IMR-90 (cell line): ENCODE data around the gene HDAC2. TPM values are rescaled to one million over a fixed set of nuclear protein-coding genes. Genes with fewer than 3 reads are reported as not detected.

Source experiments
- ATAC-seq: fragments of 200-7000 bp; cut with Tn5 transposase; 2 replicates; pipeline ENCODE4 v1.9.1; 2020; ENCODE audit warnings: low read depth, mild to moderate bottlenecking, moderate library complexity
- BruUV-seq: library from RNA; stranded (reverse); fragments of 400-500 nt; replicated peaks from 2 replicates; lab custom pipeline; 2021; lab: Mats Ljungman, UMichigan
- CTCF ChIA-PET: fragments of 300-600 bp; formaldehyde crosslinking; extraction: SDS; loops from one replicate; lab custom pipeline; 2021; ENCODE audit warnings: antibody characterized with exemption; lab: Yijun Ruan, JAX
- POLR2A ChIA-PET: fragments of 300-600 bp; sonication (Branson Sonifier 250); formaldehyde crosslinking; loops from one replicate; lab custom pipeline; 2022; ENCODE audit warnings: antibody characterized with exemption; ENCODE audit not compliant: unreplicated experiment; lab: Charles Lee
- DNase-seq: peaks from one replicate; pipeline ENCODE4 v3.0.0; 2013
- H2AFZ ChIP-seq: replicated peaks from 2 replicates; pipeline ENCODE3; 2013; ENCODE audit warnings: low read length, mild to moderate bottlenecking; ENCODE audit not compliant: poor library complexity
- H2AK5ac ChIP-seq: 2 replicates; pipeline ENCODE4 v1.6.1; 2013; ENCODE audit warnings: low read depth, low read length, inconsistent platforms
- H2AK9ac ChIP-seq: replicated peaks from 2 replicates; pipeline ENCODE3; 2013; ENCODE audit warnings: mild to moderate bottlenecking, low read depth, low read length, moderate library complexity; ENCODE audit not compliant: poor library complexity
- H2BK120ac ChIP-seq: 2 replicates; pipeline ENCODE4 v1.6.1; 2013; ENCODE audit warnings: low read depth, low read length, inconsistent platforms
- H2BK15ac ChIP-seq: 3 replicates; pipeline ENCODE4 v1.6.1; 2013; ENCODE audit warnings: low read depth, low read length, inconsistent platforms
- H2BK20ac ChIP-seq: 2 replicates; pipeline ENCODE4 v1.6.1; 2013; ENCODE audit warnings: low read depth, mild to moderate bottlenecking, inconsistent platforms, low read length, moderate library complexity
- H2BK5ac ChIP-seq: 2 replicates; pipeline ENCODE4 v1.6.1; 2013; ENCODE audit warnings: mild to moderate bottlenecking, low read depth, low read length, inconsistent platforms; ENCODE audit not compliant: poor library complexity, severe bottlenecking
- H3K14ac ChIP-seq: replicated peaks from 2 replicates; pipeline ENCODE4 v1.6.1; 2013; ENCODE audit warnings: low read depth, low read length, inconsistent platforms
- H3K18ac ChIP-seq: 2 replicates; pipeline ENCODE4 v1.6.1; 2013; ENCODE audit warnings: low read depth, low read length, control low read depth
- H3K23ac ChIP-seq: 2 replicates; pipeline ENCODE4 v1.6.1; 2013; ENCODE audit warnings: low read depth, low read length, inconsistent platforms
- H3K27ac ChIP-seq: 2 replicates; pipeline ENCODE4 v1.5.1; 2013; ENCODE audit warnings: mild to moderate bottlenecking, control low read depth, low read length; ENCODE audit not compliant: insufficient read depth
- H3K27me3 ChIP-seq: 2 replicates; pipeline ENCODE4 v1.6.1; 2013; ENCODE audit warnings: low read length; ENCODE audit not compliant: control insufficient read depth, insufficient read depth
- H3K36me3 ChIP-seq: 2 replicates; pipeline ENCODE4 v1.6.1; 2013; ENCODE audit warnings: low read length, mixed read lengths; ENCODE audit not compliant: control insufficient read depth, insufficient read depth
- H3K4ac ChIP-seq: 2 replicates; pipeline ENCODE4 v1.6.1; 2013; ENCODE audit warnings: low read depth, low read length, inconsistent platforms
- H3K4me1 ChIP-seq: 2 replicates; pipeline ENCODE4 v1.6.1; 2013; ENCODE audit warnings: low read length, mixed read lengths; ENCODE audit not compliant: control insufficient read depth, insufficient read depth
- H3K4me2 ChIP-seq: 2 replicates; pipeline ENCODE4 v1.6.1; 2013; ENCODE audit warnings: low read depth, mild to moderate bottlenecking, control low read depth, low read length, moderate library complexity
- H3K4me3 ChIP-seq: 2 replicates; pipeline ENCODE4 v1.5.1; 2013; ENCODE audit warnings: low read depth, mild to moderate bottlenecking, control low read depth, low read length, moderate library complexity; ENCODE audit not compliant: insufficient read depth
- H3K56ac ChIP-seq: 2 replicates; pipeline ENCODE4 v1.6.1; 2013; ENCODE audit warnings: low read length, inconsistent platforms; ENCODE audit not compliant: insufficient read depth; ENCODE audit errors: extremely low read depth
- H3K79me1 ChIP-seq, 2 experiments: 2 replicates each; pipeline ENCODE4 v1.6.1; 2013; ENCODE audit warnings: low read length in 2 of 2, inconsistent platforms in 1 of 2, low read depth in 1 of 2
- H3K9ac ChIP-seq: 2 replicates; pipeline ENCODE4 v1.6.1; 2013; ENCODE audit warnings: low read depth, low read length, control low read depth
- H3K9me1 ChIP-seq: 2 replicates; pipeline ENCODE4 v1.6.1; 2013; ENCODE audit warnings: low read length, inconsistent platforms; ENCODE audit not compliant: insufficient read depth
- H3K9me3 ChIP-seq: 2 replicates; pipeline ENCODE4 v1.6.1; 2013; ENCODE audit warnings: low read length; ENCODE audit not compliant: control insufficient read depth, insufficient read depth
- H4K20me1 ChIP-seq: 2 replicates; pipeline ENCODE4 v1.6.1; 2013; ENCODE audit warnings: low read length, inconsistent platforms; ENCODE audit not compliant: insufficient read depth
- H4K5ac ChIP-seq: 2 replicates; pipeline ENCODE4 v1.6.1; 2013; ENCODE audit warnings: mild to moderate bottlenecking, low read depth, low read length, control low read depth
- H4K8ac ChIP-seq, 2 experiments: 2 replicates each; pipeline ENCODE4 v1.6.1; 2013; ENCODE audit warnings: low read depth in 2 of 2, low read length in 2 of 2, control low read depth in 1 of 2, inconsistent platforms in 1 of 2
- H4K91ac ChIP-seq: 2 replicates; pipeline ENCODE4 v1.6.1; 2013; ENCODE audit warnings: low read depth, low read length, inconsistent platforms; ENCODE audit not compliant: insufficient read depth
- BHLHE40 ChIP-seq: fragments of 150-350 bp; IDR thresholded peaks from 2 replicates; pipeline ENCODE4 v1.6.1; 2016; ENCODE audit warnings: mild to moderate bottlenecking, low read depth, low read length
- CEBPB ChIP-seq: IDR thresholded peaks from 2 replicates; pipeline ENCODE4 v1.6.1; 2012; ENCODE audit warnings: low read depth, low read length, improper control_type of control experiment
- CHD1 ChIP-seq: IDR thresholded peaks from 2 replicates; pipeline ENCODE4 v1.6.1; 2012; ENCODE audit warnings: low read depth, low read length, improper control_type of control experiment
- CTCF ChIP-seq: conservative IDR thresholded peaks from 2 replicates; pipeline ENCODE4 v1.5.1; 2012; ENCODE audit warnings: mild to moderate bottlenecking, low read depth, low read length, improper control_type of control experiment
- ELK1 ChIP-seq: fragments of 150-350 bp; IDR thresholded peaks from 2 replicates; pipeline ENCODE4 v1.6.1; 2016; ENCODE audit warnings: low read depth, mild to moderate bottlenecking, low read length, moderate library complexity, borderline replicate concordance
- FOS ChIP-seq: fragments of 150-350 bp; IDR thresholded peaks from 2 replicates; pipeline ENCODE4 v1.6.1; 2016; ENCODE audit warnings: low read depth, low read length
- MAFK ChIP-seq: IDR thresholded peaks from 2 replicates; pipeline ENCODE4 v1.6.1; 2012; ENCODE audit warnings: low read depth, low read length, improper control_type of control experiment
- MAZ ChIP-seq: IDR thresholded peaks from 2 replicates; pipeline ENCODE4 v1.6.1; 2012; ENCODE audit warnings: low read depth, mild to moderate bottlenecking, low read length, improper control_type of control experiment, moderate library complexity, borderline replicate concordance
- MXI1 ChIP-seq: IDR thresholded peaks from 2 replicates; pipeline ENCODE4 v1.6.1; 2012; ENCODE audit warnings: low read depth, mild to moderate bottlenecking, low read length, moderate library complexity, borderline replicate concordance
- NFE2L2 ChIP-seq: fragments of 150-350 bp; IDR thresholded peaks from 2 replicates; pipeline ENCODE4 v1.6.1; 2016; ENCODE audit warnings: low read depth, mild to moderate bottlenecking, low read length
- POLR2A ChIP-seq: IDR thresholded peaks from 2 replicates; pipeline ENCODE4 v1.6.1; 2012; ENCODE audit warnings: mild to moderate bottlenecking, low read depth, low read length
- RAD21 ChIP-seq: IDR thresholded peaks from 2 replicates; pipeline ENCODE4 v1.6.1; 2012; ENCODE audit warnings: low read length, improper control_type of control experiment
- RCOR1 ChIP-seq: IDR thresholded peaks from 2 replicates; pipeline ENCODE4 v1.6.1; 2012; ENCODE audit warnings: mild to moderate bottlenecking, low read length, improper control_type of control experiment; ENCODE audit not compliant: insufficient replicate concordance
- RFX5 ChIP-seq: IDR thresholded peaks from 2 replicates; pipeline ENCODE4 v1.8.0; 2012; ENCODE audit warnings: low read depth, mild to moderate bottlenecking, low read length, moderate library complexity
- SMC3 ChIP-seq: fragments of 150-350 bp; IDR thresholded peaks from 2 replicates; pipeline ENCODE4 v1.6.1; 2016; ENCODE audit warnings: low read depth, mild to moderate bottlenecking, antibody characterized with exemption, low read length, moderate library complexity
- USF2 ChIP-seq: fragments of 150-350 bp; IDR thresholded peaks from 2 replicates; pipeline ENCODE4 v1.6.1; 2017; ENCODE audit warnings: mild to moderate bottlenecking, antibody characterized with exemption, low read length, low read depth
- dilution Hi-C: fragments of 300-500 bp; cut with HindIII; formaldehyde crosslinking; loops from one replicate; pipeline ENCODE4 v1.14.3; 2018; ENCODE audit warnings: low sequenced_read_pairs; ENCODE audit not compliant: unreplicated experiment
- in situ Hi-C: fragments of 300-500 bp; cut with MboI; formaldehyde crosslinking; loops from 3 replicates; pipeline ENCODE4 v1.14.3; 2019; ENCODE audit warnings: low sequenced_read_pairs, inconsistent platforms, mixed read lengths
- intact Hi-C: fragments of 100-400 bp; cut with micrococcal nuclease; formaldehyde crosslinking; loops from 2 replicates; pipeline ENCODE4 v1.10.0; 2022
- polyA plus RNA-seq, 3 experiments: library from polyadenylated mRNA; depleted of rRNA; stranded (reverse); fragments of >200 nt; gene quantifications; 2 replicates each; pipeline ENCODE4 v1.2.3, GENCODE V29; 2012; ENCODE audit warnings: low replicate concordance in 1 of 3
- total RNA-seq: library from RNA; depleted of rRNA; stranded (reverse); fragments of >200 nt; gene quantifications from 2 replicates; pipeline ENCODE4 v1.2.3, GENCODE V29; 2012

HDAC2 gene
- total and polyA plus RNA-seq, 2 of the 4 experiments (the other 2 are of a cell fraction), result 72.6 to 122 TPM

- Histone ChIP-seq H3K14ac (no peak overlapping the region), H3K4me2 (no peak overlapping the region), H2BK120ac (no peak overlapping the region), H3K79me1 (peaks cover 2 to 7% of the 10 kb centered on the region in 2 experiments; a peak in 2 of 4 replicates), H4K5ac (no peak overlapping the region), H4K91ac (no peak overlapping the region), H3K4me1 (peaks cover 1% of the 10 kb centered on the region; the same call in 1 of the 2 replicates), H3K9ac (no peak overlapping the region), H3K27ac (no peak overlapping the region), H3K23ac (no peak overlapping the region), H3K9me3 (no peaks in the 10 kb centered on the region), H2AFZ (no peak overlapping the region), H2AK5ac (no peak overlapping the region), H3K27me3 (no peaks in the 10 kb centered on the region), H3K56ac (no peak overlapping the region), H4K20me1 (no peaks in the 10 kb centered on the region), H3K4me3 (no peak overlapping the region), H2BK5ac (no peak overlapping the region), H3K18ac (no peak overlapping the region), H3K9me1 (peaks cover 4% of the 10 kb centered on the region; the same call in 1 of the 2 replicates), H2AK9ac (no peak overlapping the region), H4K8ac (no peak overlapping the region), H2BK20ac (no peak overlapping the region), H3K36me3 (peaks cover 26% of the 10 kb centered on the region), H3K4ac (no peak overlapping the region), H2BK15ac (no peak overlapping the region)
- ATAC-seq (no peak), DNase-seq (no peak)
- in situ Hi-C loops, result no loop called here
- POLR2A ChIA-PET, result no interaction called here
- no TSS peak for BruUV-seq
- TF ChIP-seq POLR2A, result no peak
- no peak for TF ChIP-seq RFX5
- TF ChIP-seq NFE2L2, result no peak
- TF ChIP-seq BHLHE40, result no peak
- no peak for TF ChIP-seq RAD21
- no peak for TF ChIP-seq CEBPB
- no peak for TF ChIP-seq MAFK
- no peak for TF ChIP-seq SMC3
- no peak for TF ChIP-seq FOS
- TF ChIP-seq ELK1, result no peak
- no peak for TF ChIP-seq USF2
- TF ChIP-seq MXI1, result no peak
- TF ChIP-seq MAZ, result no peak
- no peak for TF ChIP-seq CTCF
- TF ChIP-seq RCOR1, result no peak
- no peak for TF ChIP-seq CHD1
- CTCF ChIA-PET, result no interaction called here
- intact Hi-C loops, result no loop called here
- dilution Hi-C loops, result no loop called here
Observed at GRCh38 chr6:113939825-113940224, 31.1 kb downstream of the HDAC2 start.
